NCI-H526 treated with DMSO at 0.1 percent for 48 hours (cell line): ENCODE data around the gene PTF1A.

Experiments used
- DNase-seq: peaks from one replicate; lab custom pipeline; 2025; lab: John Stamatoyannopoulos, UW

The PTF1A gene, protein sequence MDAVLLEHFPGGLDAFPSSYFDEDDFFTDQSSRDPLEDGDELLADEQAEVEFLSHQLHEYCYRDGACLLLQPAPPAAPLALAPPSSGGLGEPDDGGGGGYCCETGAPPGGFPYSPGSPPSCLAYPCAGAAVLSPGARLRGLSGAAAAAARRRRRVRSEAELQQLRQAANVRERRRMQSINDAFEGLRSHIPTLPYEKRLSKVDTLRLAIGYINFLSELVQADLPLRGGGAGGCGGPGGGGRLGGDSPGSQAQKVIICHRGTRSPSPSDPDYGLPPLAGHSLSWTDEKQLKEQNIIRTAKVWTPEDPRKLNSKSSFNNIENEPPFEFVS

DNA sequence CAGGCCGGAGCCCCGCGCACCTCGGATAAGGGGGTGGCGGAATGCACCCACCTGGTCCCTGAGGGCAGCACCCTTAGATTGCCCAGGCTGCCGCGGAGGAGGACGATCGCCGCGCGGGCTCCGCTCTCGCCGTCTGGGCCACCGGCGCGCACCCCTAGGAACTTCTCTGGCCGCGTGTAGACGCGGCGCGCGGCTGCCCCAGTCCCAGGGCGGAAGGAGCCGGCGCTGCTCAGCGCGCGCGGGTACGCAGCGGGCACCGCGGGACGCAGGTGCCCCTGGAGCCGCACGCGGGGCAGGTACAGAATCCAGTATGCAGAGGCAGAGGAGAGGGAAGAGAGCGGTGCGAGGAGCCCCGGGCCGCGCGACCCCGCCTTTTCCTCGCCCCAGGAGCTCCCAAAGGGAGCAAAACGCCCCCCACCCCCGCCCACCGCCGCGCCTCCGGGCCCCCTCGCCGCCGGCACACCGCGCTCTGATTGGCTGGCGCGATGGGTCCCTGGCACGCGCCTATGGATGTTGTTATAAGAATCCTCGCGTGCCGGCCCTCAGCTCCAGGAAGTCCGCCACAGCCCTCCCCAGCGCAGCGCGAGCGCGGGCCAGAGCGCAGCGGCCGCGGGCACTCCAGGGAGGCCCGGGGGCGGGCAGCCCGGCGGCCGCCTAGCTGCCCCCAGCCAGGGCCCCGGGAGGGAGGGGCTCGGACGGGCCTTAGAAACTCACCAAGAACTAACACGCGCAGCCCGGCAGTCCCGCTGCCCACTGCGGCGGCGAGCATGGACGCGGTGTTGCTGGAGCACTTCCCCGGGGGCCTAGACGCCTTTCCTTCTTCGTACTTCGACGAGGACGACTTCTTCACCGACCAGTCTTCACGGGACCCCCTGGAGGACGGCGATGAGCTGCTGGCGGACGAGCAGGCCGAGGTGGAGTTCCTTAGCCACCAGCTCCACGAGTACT, at the start of gene PTF1A:
TSS of gene PTF1A (plus strand) at position 549 of the 948 bp plus-strand sequence. CDS start at position 768, 219 bp downstream.
- no peak for DNase-seq

- DNase-seq: no peak
These were observed 45.9 kb upstream of the PTF1A start for GRCh38 chr10:23146258-23146657.

DNA sequence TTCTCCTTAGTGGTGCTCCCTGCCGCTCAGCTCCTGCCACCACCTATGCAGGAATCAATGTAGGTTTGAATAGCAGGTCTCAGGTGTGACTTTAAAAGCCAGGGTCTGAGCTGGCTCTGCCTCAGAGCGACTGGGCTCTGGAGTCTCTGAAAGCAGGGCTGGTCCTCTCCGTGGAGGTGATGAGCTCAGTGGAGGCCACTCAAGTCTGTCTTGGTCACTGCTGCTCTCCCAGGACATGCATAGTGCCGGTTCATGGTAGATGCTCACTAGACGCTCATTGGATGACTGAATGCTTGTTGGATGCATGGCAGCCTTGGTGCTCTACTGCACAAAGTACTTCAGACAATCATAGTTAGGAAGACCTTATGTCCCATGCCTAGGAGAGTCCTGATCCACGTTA, 45.1 kb upstream of the PTF1A start:
- DNase-seq: no peak

- DNase-seq: no peak
These were observed 43.9 kb upstream of the PTF1A start for GRCh38 chr10:23148214-23148613.

- DNase-seq: no peak
These were observed 42.0 kb upstream of the PTF1A start for GRCh38 chr10:23150091-23150490.

DNA sequence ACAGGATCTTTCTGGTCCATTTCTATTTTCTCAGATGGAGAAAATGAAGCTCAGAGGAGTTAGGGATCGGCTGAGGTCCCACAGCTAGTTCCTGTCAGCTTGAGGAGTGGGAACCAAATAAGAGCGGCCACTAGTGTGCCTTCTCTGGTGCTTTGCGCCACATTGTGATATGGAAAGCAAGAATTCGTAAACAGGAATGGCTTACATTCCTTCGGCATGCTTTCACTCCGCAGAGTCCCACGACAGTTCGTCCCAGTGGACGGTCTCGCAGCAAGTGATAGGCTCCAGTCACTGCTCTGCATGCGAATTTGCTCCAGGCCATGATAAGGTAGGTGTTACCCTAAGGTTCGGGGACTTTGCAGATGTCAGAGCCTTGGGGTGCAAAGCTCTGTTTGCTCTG, 41.5 kb upstream of the PTF1A start:
- no peak for DNase-seq

- no peak for DNase-seq
These were observed 41.0 kb upstream of the PTF1A start for GRCh38 chr10:23151071-23151470.

GRCh38 chr10:23155169-23155568, 36.9 kb upstream of the PTF1A start:
- no peak for DNase-seq

DNA sequence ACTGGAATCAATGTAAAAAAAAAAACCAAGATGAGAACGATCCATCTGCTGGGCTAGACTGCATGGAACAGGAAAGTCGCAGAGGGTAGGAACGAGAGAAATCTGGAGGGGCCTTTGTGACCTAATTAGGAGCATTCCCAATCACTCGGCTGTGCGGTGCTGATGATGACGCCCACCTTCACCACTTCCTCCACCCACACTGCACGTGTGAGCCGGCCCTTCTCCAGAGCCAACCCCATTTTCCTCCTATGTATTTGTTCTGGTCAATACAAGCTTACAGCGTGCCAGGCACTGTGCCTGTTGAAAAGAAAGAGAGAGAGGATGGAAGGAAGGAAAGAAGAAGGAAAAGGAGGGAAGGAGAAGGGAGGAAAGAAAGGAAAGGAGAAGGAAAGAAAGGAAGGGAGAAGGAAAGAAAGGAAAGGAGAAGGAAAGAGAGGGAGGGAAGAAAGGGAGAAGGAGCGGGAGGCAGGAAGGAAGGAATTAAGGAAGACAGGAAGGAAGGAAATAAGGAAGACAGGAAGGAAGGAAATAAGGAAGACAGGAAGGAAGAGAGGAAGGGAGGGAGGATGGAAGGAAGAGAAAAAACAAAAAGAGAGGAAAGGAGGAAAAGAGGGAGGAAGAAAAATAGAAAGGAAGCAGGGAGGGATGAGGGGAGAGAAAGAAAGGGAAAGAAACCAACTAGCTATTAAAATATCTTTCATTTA, 35.5 kb upstream of the PTF1A start:
- DNase-seq: no peak

DNA sequence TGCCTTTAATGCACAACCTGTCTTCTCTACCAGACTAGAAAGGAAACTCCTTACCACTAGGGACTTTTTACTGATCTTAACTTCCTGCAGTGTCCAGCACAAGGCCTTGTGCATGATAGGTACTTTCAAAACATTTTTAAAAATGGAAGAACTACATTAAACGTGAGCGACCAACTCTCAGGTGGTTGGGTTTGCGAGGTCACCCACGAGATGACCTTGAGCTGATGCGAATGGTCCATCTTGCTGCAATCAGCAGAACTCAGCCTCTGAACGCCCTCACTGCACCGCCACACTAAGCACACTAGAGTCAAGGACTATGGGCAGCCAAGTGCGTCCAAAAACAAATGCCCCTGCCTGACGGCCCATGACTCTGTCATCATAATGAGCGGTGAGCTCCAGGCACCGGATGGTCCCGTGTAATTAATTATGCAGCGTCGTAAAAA, 34.9 kb upstream of the PTF1A start:
- DNase-seq: peak; percentile 1

DNA sequence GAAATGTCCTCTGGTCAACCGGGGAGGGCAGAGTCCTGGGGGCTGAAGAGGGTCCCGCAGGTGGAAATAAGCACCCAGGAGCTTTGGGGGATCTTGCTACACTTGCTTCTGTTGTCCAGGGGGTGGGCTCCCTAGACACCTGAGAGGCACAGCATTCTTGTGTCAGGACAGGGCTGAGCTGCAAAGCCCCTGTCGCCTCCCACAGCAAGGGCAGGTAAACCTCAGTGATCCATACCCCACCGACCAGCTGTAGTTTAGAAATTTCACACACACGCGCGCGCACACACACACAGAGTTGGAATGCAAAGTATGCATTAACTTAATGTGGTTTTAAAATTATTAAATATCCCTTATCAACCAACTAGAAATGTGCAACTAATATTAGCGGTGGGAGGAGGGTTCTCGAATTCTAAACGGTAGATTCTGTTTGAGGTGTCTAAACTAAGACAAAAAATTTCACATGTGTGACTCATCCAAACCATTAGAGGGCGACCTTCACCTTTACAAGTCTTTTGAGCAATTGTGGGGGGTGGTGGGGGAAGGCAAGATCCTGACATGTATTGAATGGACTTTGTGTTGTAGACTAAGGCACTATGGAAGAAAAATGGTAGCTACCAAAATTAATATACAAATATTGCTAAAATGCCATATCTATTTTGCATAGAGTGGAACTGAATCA, 34.3 kb upstream of the PTF1A start:
- DNase-seq: peak; percentile 34

DNA sequence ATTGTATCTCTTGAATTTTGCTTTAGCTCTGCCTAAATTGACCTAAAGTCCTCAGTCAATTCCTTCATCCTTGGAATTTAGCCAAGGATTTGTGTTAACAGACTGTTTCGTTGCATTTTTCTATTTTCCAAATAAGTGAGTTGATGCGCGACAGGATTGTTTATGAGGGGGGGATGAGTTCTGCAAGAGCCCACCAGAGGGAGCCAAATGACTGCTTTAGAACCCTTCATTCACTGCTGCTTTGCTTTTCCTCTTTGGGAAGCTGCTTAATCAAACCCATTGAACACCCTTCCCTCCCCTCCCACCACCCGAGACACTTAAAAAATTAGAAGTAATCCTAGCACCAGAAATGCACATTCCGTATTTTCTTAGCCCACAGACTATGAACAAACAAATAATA, 33.7 kb upstream of the PTF1A start:
- peak; percentile 12 for DNase-seq

DNA sequence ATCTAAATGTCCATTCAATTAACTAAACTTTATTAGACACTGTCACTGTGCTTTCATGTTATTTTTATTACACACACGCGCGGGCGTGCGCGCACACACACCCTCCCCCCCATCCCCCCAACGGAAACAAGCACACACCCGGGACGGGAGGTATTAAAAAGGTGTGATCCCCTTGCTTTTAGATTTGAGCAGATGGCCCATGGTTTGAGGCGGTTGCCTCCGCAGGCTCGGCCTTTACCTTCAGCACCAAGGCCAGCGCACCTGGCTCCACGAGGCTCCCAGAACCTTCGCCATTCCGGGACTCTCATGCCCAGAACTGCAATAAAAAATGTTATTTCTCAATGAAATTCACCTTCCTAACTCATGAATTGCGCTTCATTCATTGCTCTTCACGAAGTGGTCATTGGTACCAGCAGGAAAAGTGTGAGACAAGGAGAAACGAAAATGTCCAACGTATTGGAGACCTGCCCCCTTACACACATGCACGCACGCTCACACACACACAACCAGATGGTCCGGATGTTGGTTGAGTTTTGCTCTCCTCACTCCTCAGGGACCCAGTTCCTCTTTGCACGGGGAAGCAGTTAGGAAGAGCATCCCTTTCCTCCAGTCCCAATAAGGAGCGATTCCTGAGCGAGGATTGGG, 20.8 kb upstream of the PTF1A start:
- DNase-seq: no peak

GRCh38 chr10:23172429-23173213, 19.5 kb upstream of the PTF1A start:
- DNase-seq: no peak

DNA sequence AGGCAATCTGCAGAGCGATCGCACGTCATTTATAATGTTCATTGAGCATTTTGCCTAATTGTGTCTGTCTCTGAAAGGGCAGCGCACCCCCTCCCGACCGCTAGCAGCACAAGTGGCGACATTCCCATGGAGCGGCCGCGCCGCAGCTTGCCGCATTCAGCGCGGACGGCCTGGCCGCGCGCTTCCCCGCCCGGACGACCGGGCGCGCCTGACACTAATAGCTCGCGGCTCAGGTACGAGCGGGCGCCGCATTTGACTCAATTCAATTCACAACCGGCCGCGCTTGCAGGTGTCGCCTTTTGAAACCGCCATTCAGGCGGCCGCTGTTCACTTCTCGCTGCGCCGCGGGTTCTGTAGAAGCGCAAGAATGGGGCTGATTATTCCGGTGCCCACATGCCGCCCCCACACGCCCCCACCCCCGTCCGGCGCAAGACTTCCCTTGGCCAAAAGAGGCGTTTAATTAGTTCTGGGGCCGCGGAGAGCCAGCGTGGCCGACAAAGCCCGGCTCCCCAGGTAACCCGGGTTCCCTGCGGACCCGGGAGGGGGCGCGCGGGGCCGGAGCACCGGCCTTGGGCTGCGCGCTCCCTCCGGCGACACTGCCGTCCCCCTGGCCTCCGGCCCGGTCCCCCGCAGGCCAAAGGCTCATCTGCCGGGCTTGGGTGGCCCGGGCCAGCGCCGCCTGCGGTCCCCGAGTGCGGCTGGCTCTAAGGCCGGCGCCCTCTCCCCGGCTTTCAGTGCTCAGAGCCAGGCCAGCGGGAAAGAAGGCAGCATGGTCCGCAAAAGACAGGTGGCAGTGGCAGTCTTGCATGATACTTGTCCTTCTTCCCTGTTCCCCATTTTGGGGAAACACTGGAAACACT, 18.7 kb upstream of the PTF1A start:
- DNase-seq: peak; percentile 65

DNA sequence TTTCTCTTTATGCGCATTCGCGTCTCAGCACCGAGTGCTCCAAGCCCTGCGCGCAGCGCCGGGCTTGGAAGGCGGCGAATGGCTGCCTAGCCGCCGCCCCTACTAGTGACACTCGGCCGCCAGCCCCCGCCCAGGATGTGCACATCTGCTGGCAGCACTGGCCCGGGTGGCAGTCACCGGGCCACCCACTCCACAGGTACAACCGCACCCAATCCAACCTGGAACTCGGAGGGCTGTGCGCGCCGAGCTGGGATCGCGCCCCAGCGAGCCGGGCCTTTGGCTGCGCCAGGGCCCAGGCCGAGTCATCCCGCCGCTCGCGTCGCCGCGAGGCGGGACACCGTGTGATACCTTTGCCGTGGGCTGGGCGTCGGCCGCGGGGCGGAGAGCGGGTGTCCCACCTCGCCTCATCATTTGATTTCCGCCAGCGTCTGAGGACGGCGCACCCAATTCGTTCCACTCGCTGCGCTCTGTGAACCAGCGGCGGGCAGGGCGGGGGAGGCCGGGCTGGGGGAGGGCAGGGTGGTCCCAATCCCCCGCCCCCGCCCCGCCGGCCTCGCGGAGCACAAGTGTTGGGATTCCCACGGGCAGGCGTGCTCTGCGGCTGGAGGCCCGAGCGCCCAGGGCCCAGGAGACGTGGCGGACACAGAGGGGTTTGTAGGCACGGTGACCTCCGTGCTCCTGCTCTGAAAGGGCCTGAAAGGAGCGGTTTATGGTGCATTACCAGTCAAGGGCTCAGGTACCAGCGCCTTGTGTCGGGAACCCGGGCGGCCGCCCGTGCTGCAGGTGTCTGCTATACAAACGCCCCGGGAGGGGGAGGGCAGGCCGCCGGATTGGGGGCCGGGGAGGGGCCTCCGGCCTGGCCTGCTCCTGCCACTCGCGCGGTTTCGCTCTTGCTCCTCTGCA, 17.8 kb upstream of the PTF1A start:
- DNase-seq: no peak

DNA sequence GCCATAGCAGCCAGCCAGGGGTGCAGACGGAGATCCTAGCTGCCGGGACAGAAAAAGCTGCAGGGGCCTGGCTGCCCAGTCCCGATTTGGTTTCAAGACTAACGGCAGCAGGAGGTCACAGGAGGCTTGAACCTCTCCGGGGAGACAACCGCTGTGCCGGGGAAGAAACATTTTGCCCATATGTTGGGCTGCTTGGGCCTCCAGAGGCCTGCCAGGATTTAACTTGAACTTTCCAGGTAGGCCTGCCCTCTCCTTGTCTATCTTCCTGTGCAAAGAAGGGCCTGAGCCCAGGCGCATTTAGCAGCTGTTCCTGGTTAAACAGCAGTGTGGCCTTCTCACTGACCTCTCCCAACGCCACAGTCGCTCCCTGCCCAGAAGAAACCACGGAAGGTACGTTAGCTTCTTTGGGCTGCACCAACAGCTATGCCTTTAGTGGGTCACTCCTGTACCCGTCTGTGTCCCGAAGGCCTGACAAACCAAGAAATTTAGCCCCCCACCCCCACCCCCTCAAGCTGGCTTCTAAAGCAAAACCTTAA, 17.1 kb upstream of the PTF1A start:
- no peak for DNase-seq

GRCh38 chr10:23186178-23186577, 5.9 kb upstream of the PTF1A start:
- no peak for DNase-seq
